GM15510 (cell line): ENCODE data around the gene VKORC1L1.
A peak's percentile ranks its signal among the peaks of the same experiment; 100 is the strongest.

Experiments
- POLR2A ChIP-seq: IDR thresholded peaks from 3 replicates; pipeline ENCODE4 v1.6.1; 2011; ENCODE audit warnings: borderline replicate concordance; ENCODE audit not compliant: insufficient read length; ENCODE audit errors: extremely low read depth

Gene VKORC1L1

DNA sequence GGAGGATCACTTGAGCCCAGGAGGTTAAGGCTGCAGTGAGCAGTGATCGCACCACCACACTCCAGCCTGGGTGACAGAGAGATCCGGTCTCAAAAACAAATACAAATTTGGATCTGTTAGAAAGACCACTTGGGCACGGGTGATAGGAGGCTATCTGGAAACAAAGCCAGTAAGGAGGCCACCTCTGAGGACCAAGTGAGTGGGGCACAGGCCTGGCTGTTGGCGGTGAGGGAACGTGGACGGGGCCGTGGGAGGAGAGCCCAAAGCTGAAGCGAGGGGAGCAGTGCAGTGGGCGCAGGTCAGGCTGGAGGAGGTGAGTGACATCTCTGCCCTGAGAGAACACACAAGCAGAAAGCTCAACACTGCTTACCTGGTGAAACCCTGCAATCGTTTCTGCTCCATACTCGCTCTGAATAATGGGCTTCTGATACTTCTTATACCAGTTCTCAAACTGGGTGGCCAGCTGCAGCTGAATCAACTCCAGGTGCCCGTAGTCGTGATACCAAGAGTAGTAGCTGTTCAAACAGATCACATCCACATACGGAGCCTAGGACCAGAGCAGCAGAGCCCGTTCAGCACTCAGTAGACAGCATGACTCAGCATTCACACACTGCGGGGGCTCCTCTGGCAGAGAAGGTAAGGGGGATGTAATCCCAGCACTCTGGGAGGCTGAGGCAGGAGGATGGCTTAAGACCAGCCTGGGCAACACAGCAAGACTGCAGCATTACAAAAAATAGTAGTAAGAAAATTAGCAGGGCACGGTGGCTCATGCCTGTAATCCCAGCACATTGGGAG, 94.7 kb downstream of the VKORC1L1 start:
- TF ChIP-seq POLR2A, result no peak

- TF ChIP-seq POLR2A, result no peak
Measured at GRCh38 chr7:65968256-65969185, 95.6 kb downstream of the VKORC1L1 start.

DNA sequence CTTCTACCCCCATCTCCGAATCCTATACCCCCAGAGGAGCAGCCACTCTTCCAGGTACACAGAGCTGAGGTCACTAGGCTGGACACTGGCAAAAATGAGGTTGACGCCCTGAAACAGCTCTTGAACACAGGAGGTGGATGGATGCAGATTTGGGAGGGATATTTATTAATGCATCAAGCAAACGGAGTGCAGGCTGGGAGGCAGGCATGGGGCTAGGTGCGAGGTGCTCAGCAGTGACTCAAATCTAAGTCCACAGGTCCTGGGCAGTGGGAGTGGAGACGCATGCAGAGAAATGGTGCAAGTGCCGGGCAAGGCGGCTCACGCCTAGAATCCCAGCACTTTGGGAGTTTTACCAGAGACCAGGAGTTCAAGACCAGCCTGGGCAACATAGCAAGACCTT, 98.1 kb downstream of the VKORC1L1 start:
- TF ChIP-seq POLR2A, result no peak

DNA sequence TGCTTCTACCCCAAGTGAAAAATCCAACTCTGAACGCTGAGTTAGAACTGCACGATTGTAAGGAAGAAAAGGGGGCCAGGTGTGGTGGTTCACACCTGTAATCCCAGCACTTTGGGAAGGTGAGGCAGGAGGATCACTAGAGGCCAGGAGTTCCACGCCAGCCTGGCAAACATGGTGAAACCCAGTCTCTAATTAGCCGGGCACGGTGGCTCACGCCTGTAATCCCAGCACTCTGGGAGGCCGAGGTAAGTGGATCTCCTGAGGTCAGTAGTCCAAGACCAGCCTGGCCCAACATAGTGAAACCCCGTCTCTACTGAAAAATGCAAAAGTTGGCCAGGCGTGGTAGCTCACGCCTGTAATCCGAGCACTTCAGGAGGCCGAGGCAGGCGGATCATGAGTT, 100.1 kb downstream of the VKORC1L1 start:
- no peak for TF ChIP-seq POLR2A

DNA sequence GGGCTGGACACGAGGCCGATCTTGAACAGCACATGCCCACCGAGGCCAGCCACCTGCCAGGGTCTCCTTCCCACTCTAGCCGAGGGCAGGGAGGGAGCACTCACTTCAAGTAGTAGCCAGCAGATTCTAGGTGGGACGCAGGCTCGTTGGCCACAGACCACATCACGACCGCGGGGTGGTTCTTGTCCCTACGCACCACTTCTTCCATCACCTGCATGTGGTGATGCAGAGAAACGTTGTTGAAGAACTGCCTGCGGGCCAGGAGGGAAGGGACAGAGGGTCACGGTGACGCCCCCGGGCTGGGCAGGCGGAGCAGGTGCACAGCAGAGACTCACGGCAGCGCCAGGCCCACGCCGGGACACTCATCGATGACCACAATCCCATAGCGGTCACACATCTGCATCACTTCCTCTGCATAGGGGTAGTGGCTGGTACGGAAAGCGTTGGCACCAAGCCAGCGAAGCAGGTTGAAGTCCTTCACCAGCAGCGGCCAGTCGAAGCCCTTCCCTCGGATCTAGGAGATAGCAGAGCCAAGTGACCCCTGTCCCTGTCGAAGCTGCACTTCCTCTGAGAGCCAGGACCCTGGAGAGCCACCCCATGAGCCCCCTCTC, 101.4 kb downstream of the VKORC1L1 start:
- TF ChIP-seq POLR2A, result no peak

DNA sequence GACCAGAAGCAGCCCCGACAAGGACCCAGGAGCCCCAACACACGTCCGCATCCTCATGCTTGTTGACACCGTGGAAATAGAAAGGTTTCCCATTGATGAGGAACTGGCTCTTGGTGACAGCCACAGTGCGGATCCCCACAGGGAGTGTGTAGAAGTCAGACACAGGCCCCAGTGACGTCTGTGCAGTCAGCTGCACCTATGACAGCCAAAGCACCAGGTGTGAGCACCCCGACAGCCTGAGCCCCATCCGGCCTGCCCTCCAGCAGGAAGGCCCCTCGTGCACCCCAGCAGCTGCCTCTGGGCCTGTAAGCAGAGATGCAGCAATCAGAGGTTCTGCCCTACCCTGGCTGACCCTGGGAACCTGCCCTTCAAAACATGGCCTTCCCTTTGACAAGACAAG, 102.0 kb downstream of the VKORC1L1 start:
- no peak for TF ChIP-seq POLR2A

DNA sequence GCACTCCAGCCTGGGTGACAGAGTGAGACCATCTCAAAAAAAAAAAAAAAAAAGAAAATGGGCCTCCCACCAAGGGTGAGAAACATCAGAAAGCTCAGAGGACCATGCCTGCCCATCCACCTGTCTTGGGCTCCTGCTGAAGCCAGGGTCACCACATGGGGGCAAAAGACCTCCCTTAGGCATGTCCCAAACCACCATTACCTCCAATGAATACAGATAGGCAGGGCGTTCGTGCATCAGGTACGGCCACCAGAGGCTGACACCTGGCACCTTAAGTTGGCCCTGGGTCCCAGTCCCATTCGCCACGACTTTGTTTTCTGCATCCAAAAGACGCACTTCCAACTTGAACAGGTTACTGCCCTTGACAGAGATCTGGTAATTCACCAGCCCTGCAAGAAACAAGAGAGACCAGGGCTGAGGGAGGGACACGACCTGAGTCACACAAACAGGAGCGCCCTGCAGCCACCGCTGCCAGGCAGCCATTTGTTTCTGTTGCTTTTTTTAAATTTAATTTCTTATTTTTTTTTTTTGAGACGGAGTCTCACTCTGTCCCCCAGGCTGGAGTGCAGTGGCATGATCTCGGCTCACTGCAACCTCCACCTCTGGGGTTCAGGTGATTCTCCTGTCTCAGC, 103.1 kb downstream of the VKORC1L1 start:
- no peak for TF ChIP-seq POLR2A

- no peak for TF ChIP-seq POLR2A
Measured at GRCh38 chr7:65976659-65977196, 103.9 kb downstream of the VKORC1L1 start.

DNA sequence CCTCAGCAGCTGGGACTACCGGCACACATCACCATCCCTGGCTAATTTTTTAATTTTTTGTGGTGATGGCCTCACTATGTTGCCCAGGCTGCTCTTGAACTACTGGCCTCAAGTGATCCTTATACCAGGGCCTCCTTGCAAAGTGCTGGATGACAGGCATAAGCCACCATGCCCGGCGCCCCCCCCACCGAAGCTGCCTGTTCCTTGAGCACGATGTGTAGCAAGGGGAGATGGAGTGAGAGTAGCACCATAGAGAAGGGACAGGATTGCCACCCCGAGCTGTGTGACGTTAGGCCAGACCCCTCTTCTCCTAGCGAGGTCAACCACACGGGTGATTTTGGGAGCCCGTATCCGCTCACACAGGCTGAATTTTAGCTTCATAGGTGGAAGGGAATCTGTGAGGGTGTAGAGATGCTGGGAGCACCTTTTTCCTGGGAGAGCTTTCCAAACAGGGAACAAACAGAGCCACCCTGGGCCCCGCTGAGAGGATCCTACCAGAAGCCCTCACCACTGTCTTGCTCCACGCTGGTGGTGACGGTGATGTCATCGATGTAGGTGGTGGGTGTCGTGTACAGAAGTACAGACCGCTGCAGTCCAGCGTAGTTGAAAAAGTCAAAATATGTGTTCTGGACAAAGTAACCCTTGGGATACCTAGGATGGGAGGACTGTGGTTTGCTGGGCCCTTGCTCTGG, 106.2 kb downstream of the VKORC1L1 start:
- TF ChIP-seq POLR2A, result no peak

DNA sequence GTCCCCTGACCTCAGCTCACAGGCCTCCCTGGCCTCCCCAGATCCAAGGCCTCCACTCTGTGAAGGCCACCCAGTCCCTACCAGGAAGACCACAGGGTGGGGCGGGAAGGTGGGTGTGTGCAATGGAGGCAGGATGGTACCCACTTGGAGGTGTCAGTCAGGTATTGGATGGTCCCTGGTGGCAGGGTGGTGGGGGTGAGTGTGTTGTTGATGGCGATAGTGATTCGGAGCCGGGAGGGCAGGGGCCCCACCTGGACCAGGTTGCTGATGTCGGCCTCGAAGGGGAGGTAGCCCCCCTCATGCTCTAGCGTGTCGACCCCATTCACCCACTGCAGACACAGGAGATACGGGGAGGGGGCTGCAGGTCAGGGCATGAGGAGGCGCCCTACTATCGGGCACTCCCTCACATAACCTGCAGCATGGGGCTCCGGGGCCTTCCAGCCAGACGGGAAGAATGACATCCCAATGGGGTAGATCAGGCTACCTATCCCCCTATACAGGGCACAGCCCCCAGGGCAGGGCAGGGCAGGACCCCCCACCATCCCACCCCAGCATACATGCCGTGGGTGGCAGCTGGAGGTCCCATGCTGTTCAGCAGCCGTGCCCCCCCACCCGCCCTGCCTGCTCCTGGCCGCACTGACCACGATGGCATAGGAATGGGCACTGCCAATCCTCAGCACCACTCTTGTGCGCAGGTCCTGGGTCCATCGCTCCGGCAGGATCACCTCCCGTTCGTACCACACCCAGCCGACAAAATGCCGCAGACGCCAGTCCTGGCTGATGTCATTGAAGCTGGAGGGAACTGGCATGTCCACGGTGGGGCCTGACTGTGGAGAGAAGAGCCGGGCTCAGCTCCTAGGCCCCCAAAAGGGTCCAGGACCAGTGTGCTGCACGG, 107.0 kb downstream of the VKORC1L1 start:
- no peak for TF ChIP-seq POLR2A

GRCh38 chr7:65980478-65981250, 107.8 kb downstream of the VKORC1L1 start:
- TF ChIP-seq POLR2A, result peak; percentile 53
